GM18507 (cell line): ENCODE results near the gene KCNMA1.
A peak's percentile ranks its signal among the peaks of the same experiment; 100 is the strongest.

Experiments
- DNase-seq: peaks from one replicate; pipeline ENCODE4 v3.0.0; 2011; ENCODE audit warnings: low read depth; ENCODE audit not compliant: insufficient read length; ENCODE audit errors: extremely low spot score
- FAIRE-seq: peaks from 2 replicates; lab custom pipeline; 2011; peaks lifted over from hg19 to GRCh38; lab: Jason Lieb, UNC

Gene KCNMA1

DNA sequence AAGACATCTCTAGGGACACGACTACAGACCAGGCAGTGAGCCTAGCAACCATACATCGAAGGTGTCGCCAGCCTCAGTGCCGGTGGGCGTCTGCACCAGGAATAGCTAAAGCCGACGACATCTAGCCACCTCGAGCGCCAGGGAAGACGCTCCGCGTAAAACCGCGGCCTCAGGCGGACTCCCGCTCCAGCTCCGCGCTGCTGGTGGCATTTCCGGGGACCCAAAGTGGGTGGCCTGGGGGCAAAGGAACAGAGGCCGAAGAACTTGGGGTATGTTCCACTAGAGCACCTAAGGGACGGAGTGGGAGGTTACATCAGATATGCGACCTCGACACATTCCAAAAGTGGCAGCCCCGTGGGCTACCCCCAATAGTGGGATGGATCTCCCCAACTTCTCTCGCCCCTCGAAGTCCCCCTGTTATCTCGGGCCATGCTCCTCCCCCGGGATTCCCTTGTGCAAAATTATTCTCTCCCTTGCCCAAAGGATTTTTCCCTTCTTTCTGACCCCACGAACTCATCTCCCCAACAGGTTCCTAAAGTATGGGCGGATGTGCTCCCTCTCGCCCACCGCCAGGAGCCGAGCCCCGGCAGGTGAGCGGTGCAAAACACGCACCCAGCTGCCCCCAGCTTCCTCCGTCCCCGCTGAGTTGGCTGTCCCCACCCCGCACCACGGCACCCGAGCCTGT, 1.2 kb downstream of the KCNMA1 start:
- DNase-seq (no peak), FAIRE-seq (no peak)

- no peak for FAIRE-seq
These were observed 2.0 kb downstream of the KCNMA1 start for GRCh38 chr10:77635402-77636227.

DNA sequence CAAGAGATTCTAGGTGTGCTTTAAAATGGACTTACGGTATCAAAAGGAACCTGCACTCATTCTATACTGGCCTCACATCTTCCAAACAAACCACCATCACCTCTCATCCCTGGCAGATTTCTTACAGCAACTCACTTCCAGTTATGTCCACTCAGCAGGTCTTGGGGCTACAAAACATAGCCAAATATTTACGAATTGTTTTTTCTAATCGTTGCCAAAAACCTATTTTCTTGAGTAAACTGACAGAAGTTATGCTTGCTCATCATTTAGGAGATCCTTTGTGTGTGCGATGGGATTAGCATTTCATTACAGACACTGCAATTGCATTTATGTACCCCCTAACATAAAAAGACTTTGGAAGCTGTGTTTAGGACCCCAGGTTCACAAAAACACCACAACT, 2.7 kb downstream of the KCNMA1 start:
- FAIRE-seq (no peak), DNase-seq (no peak)

More at GRCh38 chr10:77635402-77636227, 2.0 kb downstream of the KCNMA1 start:
- DNase-seq, result no peak

GRCh38 chr10:77633376-77633775, 4.2 kb downstream of the KCNMA1 start:
- FAIRE-seq, result no peak

DNA sequence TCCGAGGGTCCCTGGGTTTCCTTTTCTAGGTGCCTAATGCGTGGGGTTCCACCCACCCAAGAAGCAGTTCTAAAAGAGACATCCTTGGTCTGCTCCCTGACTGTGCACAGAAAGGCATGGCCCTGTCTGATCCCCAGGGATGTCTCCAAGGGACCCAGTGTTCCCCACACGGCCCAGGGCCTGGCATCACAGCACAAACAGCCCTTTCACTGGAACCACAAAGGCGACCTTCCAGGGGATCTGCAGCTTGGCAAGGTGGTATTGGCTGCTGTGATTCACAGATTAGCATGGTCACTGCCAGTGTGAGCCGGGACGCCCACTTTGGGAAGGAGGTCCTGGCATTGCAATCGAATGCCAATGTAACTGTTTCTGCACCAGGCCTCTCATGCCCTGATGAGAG, 6.4 kb downstream of the KCNMA1 start:
- FAIRE-seq (no peak), DNase-seq (no peak)

More at GRCh38 chr10:77633376-77633775, 4.2 kb downstream of the KCNMA1 start:
- DNase-seq, result no peak

DNA sequence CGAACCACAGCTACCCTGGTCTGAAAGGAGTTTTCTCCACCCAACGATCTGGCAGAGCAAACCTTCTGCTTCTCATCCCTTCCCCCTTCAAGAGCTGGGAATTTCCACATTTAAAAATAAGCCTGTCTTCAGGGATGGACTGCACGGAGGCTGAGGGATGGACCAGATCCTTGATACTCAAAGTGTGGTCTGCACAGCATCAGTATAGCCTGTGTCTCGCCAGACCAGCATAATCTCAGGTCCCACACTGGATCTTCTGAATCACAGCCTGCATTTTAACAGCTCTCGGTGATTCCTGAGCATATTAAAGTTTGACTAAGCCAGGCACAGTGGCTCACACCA, 7.1 kb downstream of the KCNMA1 start:
- no peak for FAIRE-seq
- DNase-seq, result no peak

DNA sequence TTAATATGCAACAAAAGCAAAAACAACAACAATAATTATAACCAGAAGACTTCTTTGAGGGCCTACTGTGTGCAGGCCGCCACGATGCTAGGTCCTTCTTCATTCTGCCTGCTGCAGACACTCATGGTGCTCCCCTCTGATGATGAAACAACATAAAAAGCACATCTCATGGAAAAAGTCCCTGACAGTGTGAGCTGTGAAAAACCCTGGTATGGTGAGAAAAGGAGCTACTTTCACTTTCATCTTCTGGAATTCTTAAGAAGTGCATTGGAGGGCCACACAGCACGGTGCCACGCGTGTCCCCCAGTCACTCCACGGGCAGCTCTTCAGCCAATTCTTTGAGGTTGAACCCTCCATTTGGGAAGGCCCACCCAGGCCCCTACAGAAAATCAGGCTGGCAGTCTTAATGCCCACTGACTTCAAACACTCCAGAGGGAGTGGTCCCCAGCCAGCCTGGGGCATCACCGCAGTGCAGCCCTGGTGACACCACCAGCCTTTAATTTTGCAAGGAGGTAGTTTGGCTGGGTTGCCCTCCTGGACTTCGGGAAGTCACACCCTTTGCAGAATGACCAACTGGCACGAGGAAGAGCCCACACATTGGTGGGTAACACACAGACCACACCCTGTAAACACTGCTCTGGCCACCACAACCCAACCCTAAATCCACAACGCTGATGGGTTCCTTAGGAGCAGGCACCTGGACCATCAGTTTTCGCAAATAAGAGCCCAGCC, 7.7 kb downstream of the KCNMA1 start:
- no peak for FAIRE-seq

GRCh38 chr10:77628906-77629730, 8.5 kb downstream of the KCNMA1 start:
- DNase-seq (no peak), FAIRE-seq (no peak)

More for the DNA sequence above, 7.7 kb downstream of the KCNMA1 start:
- no peak for DNase-seq

DNA sequence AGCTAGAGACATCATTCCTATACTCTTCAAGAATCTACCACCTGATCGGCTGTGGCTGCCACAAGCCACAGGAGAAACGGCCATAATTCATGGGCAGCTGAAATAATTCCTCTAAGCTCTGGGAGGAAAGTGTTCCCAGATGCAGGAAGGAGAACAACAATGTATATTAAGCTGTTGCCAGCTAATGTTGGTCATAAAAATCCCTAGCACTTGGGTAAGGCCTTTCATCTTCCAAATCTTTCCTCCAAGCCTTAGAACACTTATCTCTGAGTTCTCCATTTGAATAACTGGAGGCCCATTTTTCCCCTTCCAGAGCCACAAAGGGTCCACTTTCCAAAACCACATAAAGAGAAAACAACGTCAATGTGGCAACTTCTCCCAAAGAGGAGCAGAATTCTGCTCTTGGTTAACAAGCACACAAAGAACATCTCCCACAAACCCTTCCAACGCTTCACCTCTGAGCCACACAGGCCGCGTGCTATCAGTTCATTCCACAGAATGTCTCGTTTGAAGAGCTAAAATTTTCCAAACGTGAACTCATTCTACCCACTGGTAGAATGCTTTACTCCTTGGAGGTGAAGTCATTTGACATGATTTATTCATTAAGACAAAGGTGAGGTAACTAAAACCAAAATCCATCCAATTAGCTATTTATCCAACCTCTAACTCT, 11.2 kb downstream of the KCNMA1 start:
- FAIRE-seq (no peak), DNase-seq (no peak)

DNA sequence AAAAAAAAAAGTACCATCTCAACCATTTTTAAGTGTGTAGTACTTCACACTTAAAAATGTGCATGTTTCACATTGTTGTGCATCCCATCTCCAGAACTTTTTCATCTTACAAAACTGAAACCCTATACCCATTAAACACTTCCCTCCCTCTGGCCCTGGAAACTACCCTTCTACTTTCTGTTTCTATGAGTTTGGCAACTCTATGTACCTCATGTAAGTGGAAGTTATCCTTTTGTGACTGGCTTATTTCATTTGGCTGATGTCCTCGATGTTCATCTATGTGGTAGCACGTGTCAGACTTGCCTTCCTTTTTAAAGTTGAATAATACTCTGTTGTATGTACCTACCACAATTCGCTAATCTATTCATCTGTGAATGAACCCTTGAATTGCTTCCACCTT, 12.2 kb downstream of the KCNMA1 start:
- FAIRE-seq (no peak), DNase-seq (no peak)

DNA sequence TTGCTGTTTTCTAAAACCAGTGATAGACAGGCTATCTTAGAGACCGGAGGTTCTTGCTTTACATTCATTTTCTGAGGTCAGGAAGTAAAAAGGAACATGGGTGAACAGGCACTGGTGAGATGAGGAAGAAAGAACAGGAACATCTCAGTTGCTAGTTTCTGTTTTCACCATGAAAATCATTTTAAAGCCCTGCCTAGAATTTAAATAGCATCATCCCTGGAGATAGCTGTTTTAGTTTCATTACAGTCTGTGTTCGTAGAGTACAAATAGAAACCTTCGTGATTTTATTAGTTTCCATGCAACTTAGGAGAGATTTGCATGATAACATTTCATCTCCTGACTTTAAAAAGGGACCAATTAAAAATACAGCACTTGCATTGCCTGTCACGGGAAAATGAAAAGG, 14.7 kb downstream of the KCNMA1 start:
- DNase-seq (no peak), FAIRE-seq (peak; percentile 57)

GRCh38 chr10:77620731-77621130, 16.9 kb downstream of the KCNMA1 start:
- DNase-seq (no peak), FAIRE-seq (no peak)

GRCh38 chr10:77619964-77620703, 17.5 kb downstream of the KCNMA1 start:
- no peak for DNase-seq

GRCh38 chr10:77618117-77618516, 19.5 kb downstream of the KCNMA1 start:
- DNase-seq, result no peak
- FAIRE-seq, result no peak

More at GRCh38 chr10:77619964-77620703, 17.5 kb downstream of the KCNMA1 start:
- no peak for FAIRE-seq

- FAIRE-seq, result no peak
These were observed 20.8 kb downstream of the KCNMA1 start for GRCh38 chr10:77616766-77617165.

GRCh38 chr10:77614778-77615625, 22.6 kb downstream of the KCNMA1 start:
- FAIRE-seq, result no peak

More at GRCh38 chr10:77616766-77617165, 20.8 kb downstream of the KCNMA1 start:
- no peak for DNase-seq

GRCh38 chr10:77613476-77614130, 24.0 kb downstream of the KCNMA1 start:
- DNase-seq, result no peak
- no peak for FAIRE-seq

More at GRCh38 chr10:77614778-77615625, 22.6 kb downstream of the KCNMA1 start:
- no peak for DNase-seq
